H9 (cell line): ENCODE measurements around the gene SLC16A13. TPM values are rescaled to one million over a fixed set of nuclear protein-coding genes. Genes with fewer than 3 reads are reported as not detected.

Experiments
- DNase-seq: peaks from one replicate; pipeline ENCODE4 v3.0.0-alpha.2; 2017
- H2AFZ ChIP-seq: one replicate; pipeline ENCODE4 v1.6.1; 2013; ENCODE audit warnings: mild to moderate bottlenecking, low read length, control low read depth, moderate library complexity
- H2AK5ac ChIP-seq: 2 replicates; pipeline ENCODE4 v1.6.1; 2013; ENCODE audit warnings: low read length, control low read depth, mixed read lengths; ENCODE audit not compliant: insufficient read length
- H2BK120ac ChIP-seq: one replicate; pipeline ENCODE4 v1.6.1; 2013; ENCODE audit warnings: low read depth, mild to moderate bottlenecking, low read length, control low read depth, inconsistent platforms; ENCODE audit not compliant: poor library complexity, severe bottlenecking
- H2BK12ac ChIP-seq: 2 replicates; pipeline ENCODE4 v1.6.1; 2013; ENCODE audit warnings: low read length, control low read depth, mixed read lengths, low read depth; ENCODE audit not compliant: insufficient read length
- H2BK15ac ChIP-seq: 2 replicates; pipeline ENCODE4 v1.6.1; 2013; ENCODE audit warnings: low read depth, low read length, control low read depth
- H2BK20ac ChIP-seq: one replicate; pipeline ENCODE4 v1.6.1; 2013; ENCODE audit warnings: low read depth, mild to moderate bottlenecking, low read length, control low read depth, inconsistent platforms; ENCODE audit not compliant: poor library complexity, severe bottlenecking
- H2BK5ac ChIP-seq: 2 replicates; pipeline ENCODE4 v1.6.1; 2013; ENCODE audit warnings: low read length, control low read depth, mixed read lengths; ENCODE audit not compliant: insufficient read length
- H3K14ac ChIP-seq: 2 replicates; pipeline ENCODE4 v1.6.1; 2013; ENCODE audit warnings: low read length, control low read depth; ENCODE audit not compliant: insufficient read depth
- H3K18ac ChIP-seq: 2 replicates; pipeline ENCODE4 v1.6.1; 2013; ENCODE audit warnings: low read depth, mild to moderate bottlenecking, mixed read lengths, low read length, control low read depth; ENCODE audit not compliant: insufficient read length
- H3K23ac ChIP-seq: 2 replicates; pipeline ENCODE4 v1.6.1; 2013; ENCODE audit warnings: low read length, control low read depth, mixed read lengths, low read depth; ENCODE audit not compliant: insufficient read length
- H3K23me2 ChIP-seq: 2 replicates; pipeline ENCODE4 v1.6.1; 2013; ENCODE audit warnings: low read depth, mild to moderate bottlenecking, mixed read lengths, low read length, control low read depth; ENCODE audit not compliant: insufficient read length, poor library complexity, severe bottlenecking
- H3K27ac ChIP-seq: 2 replicates; pipeline ENCODE4 v1.5.1; 2013; ENCODE audit warnings: low read length, control low read depth, mixed read lengths, low read depth; ENCODE audit not compliant: insufficient read length
- H3K27me3 ChIP-seq: 2 replicates; pipeline ENCODE4 v1.6.1; 2013; ENCODE audit warnings: low read length, control low read depth, inconsistent platforms; ENCODE audit not compliant: insufficient read depth
- H3K4ac ChIP-seq: 2 replicates; pipeline ENCODE4 v1.6.1; 2013; ENCODE audit warnings: low read depth, mild to moderate bottlenecking, control low read depth, inconsistent platforms, low read length, moderate library complexity
- H3K4me1 ChIP-seq: 2 replicates; pipeline ENCODE4 v1.6.1; 2013; ENCODE audit warnings: low read length, control low read depth, inconsistent platforms; ENCODE audit not compliant: insufficient read depth
- H3K4me2 ChIP-seq: 2 replicates; pipeline ENCODE4 v1.6.1; 2013; ENCODE audit warnings: low read length, control low read depth, mixed read lengths; ENCODE audit not compliant: insufficient read length, insufficient read depth
- H3K56ac ChIP-seq: 2 replicates; pipeline ENCODE4 v1.6.1; 2013; ENCODE audit warnings: low read depth, mild to moderate bottlenecking, mixed read lengths, low read length, control low read depth; ENCODE audit not compliant: insufficient read length
- H3K79me1 ChIP-seq: 2 replicates; pipeline ENCODE4 v1.6.1; 2013; ENCODE audit warnings: low read depth, mild to moderate bottlenecking, moderate library complexity, low read length, control low read depth, inconsistent platforms; ENCODE audit not compliant: insufficient read depth, poor library complexity, severe bottlenecking
- H3K79me2 ChIP-seq: 2 replicates; pipeline ENCODE4 v1.6.1; 2013; ENCODE audit warnings: low read length, control low read depth, inconsistent platforms; ENCODE audit not compliant: insufficient read depth
- H3K9ac ChIP-seq: 2 replicates; pipeline ENCODE4 v1.6.1; 2013; ENCODE audit warnings: low read length, control low read depth, mixed read lengths; ENCODE audit not compliant: insufficient read length; ENCODE audit errors: extremely low read depth
- H3K9me3 ChIP-seq: one replicate; pipeline ENCODE4 v1.6.1; 2013; ENCODE audit warnings: low read depth, low read length, inconsistent platforms; ENCODE audit not compliant: control insufficient read depth
- H3T11ph ChIP-seq: one replicate; pipeline ENCODE4 v1.6.1; 2013; ENCODE audit warnings: mild to moderate bottlenecking, low read length, control low read depth, inconsistent platforms
- H4K20me1 ChIP-seq: one replicate; pipeline ENCODE4 v1.6.1; 2013; ENCODE audit not compliant: control insufficient read depth, insufficient read length, insufficient read depth
- H4K5ac ChIP-seq: 2 replicates; pipeline ENCODE4 v1.6.1; 2013; ENCODE audit warnings: low read depth, mild to moderate bottlenecking, mixed read lengths, low read length, control low read depth; ENCODE audit not compliant: insufficient read length
- H4K8ac ChIP-seq: replicated peaks from 2 replicates; pipeline ENCODE4 v1.6.1; 2013; ENCODE audit warnings: low read length, control low read depth, mixed read lengths, low read depth; ENCODE audit not compliant: insufficient read length
- H4K91ac ChIP-seq: 2 replicates; pipeline ENCODE4 v1.6.1; 2013; ENCODE audit warnings: low read depth, mild to moderate bottlenecking, moderate library complexity, mixed read lengths, low read length, control low read depth; ENCODE audit not compliant: insufficient read length
- H3K27ac Mint-ChIP-seq, 3 experiments: 2 replicates in 2 of 3; 3 replicates in 1 of 3; pipeline ENCODE4 v1.8.0; 2020 to 2021; ENCODE audit warnings: mixed read lengths in 3 of 3, mild to moderate bottlenecking in 1 of 3, moderate library complexity in 1 of 3
- H3K27me3 Mint-ChIP-seq: 2 replicates; pipeline ENCODE4 v1.8.0; 2021; ENCODE audit warnings: low read depth, mild to moderate bottlenecking, moderate library complexity, mixed read lengths
- H3K36me3 Mint-ChIP-seq, 3 experiments: 2 replicates in 2 of 3; 3 replicates in 1 of 3; pipeline ENCODE4 v1.8.0; 2020 to 2021; ENCODE audit warnings: low read depth in 3 of 3, mixed read lengths in 3 of 3; ENCODE audit not compliant: insufficient read depth in 1 of 3
- H3K4me1 Mint-ChIP-seq, 2 experiments: 2 replicates each; pipeline ENCODE4 v1.8.0; 2020; ENCODE audit warnings: mixed read lengths in 2 of 2
- H3K4me3 Mint-ChIP-seq, 2 experiments: 2 replicates in 1 of 2; 3 replicates in 1 of 2; pipeline ENCODE4 v1.8.0; 2020 to 2021; ENCODE audit warnings: mild to moderate bottlenecking in 2 of 2, mixed read lengths in 2 of 2, moderate library complexity in 1 of 2
- H3K9me3 Mint-ChIP-seq, 2 experiments: 2 replicates in 1 of 2; 3 replicates in 1 of 2; pipeline ENCODE4 v1.8.0; 2020; ENCODE audit warnings: mild to moderate bottlenecking in 2 of 2, mixed read lengths in 2 of 2, moderate library complexity in 1 of 2
- WGBS: extraction: QIAGEN DNeasy Blood & Tissue Kit; methylation state at CpG from one replicate; pipeline ENCODE4 v1.1.7; 2013; ENCODE audit warnings: missing lambda C conversion rate, low lambda C conversion rate, mixed read lengths; ENCODE audit not compliant: insufficient read length; ENCODE audit errors: extremely low coverage; 5-methylcytosine and 5-hydroxymethylcytosine counted together
- total RNA-seq: library from RNA; stranded (reverse); gene quantifications from 2 replicates; pipeline ENCODE4 v1.2.1, GENCODE V29; 2021
- TF ChIP-seq, protein P1 (sequence below): fragments of 200-600 bp; sonication (generic); conservative IDR thresholded peaks from 3 replicates; pipeline ENCODE4 v1.8.0; 2021; ENCODE audit warnings: antibody characterized with exemption, mild to moderate bottlenecking

Gene SLC16A13
- total RNA-seq, 1 experiment from 2014 or later, result 6.1 TPM

- no peaks in the 10 kb centered on the region for H3K79me2 ChIP-seq
- no peak overlapping the region for H3T11ph ChIP-seq
- peak overlapping the region in 1 of 2 experiments; percentile 32; a peak in 1 of 5 replicates for H3K4me3 Mint-ChIP-seq
- no peak overlapping the region for H3K4me2 ChIP-seq
- no peaks in the 10 kb centered on the region for H3K23me2 ChIP-seq
- H2BK20ac ChIP-seq, result no peak overlapping the region
- H3K27ac Mint-ChIP-seq, result peak overlapping the region in 1 of 3 experiments; percentile 89; a peak in 1 of 7 replicates
- peaks cover 15 to 52% (median 24%) of the 10 kb centered on the region in 3 experiments; a peak in 6 of 7 replicates for H3K36me3 Mint-ChIP-seq
- H3K23ac ChIP-seq, result no peak overlapping the region
- H3K79me1 ChIP-seq, result no peaks in the 10 kb centered on the region
- H3K27ac ChIP-seq, result no peak overlapping the region
- peaks cover 10% of the 10 kb centered on the region for H3K27me3 Mint-ChIP-seq
- no peak overlapping the region for H2BK12ac ChIP-seq
- no peak overlapping the region for H4K5ac ChIP-seq
- H3K9me3 ChIP-seq, result no peaks in the 10 kb centered on the region
- H3K9me3 Mint-ChIP-seq, result no peaks in the 10 kb centered on the region
- H3K18ac ChIP-seq, result no peak overlapping the region
- H3K4me1 ChIP-seq, result no peaks in the 10 kb centered on the region
- H4K20me1 ChIP-seq, result no peaks in the 10 kb centered on the region
- no peak overlapping the region for H2BK5ac ChIP-seq
- H3K27me3 ChIP-seq, result no peaks in the 10 kb centered on the region
- DNase-seq, result peak; percentile 76
- no peak overlapping the region for H2AK5ac ChIP-seq
- H2BK15ac ChIP-seq, result no peak overlapping the region
- H3K14ac ChIP-seq, result no peak overlapping the region
- no peaks in the 10 kb centered on the region; a peak in 1 of 4 replicates for H3K4me1 Mint-ChIP-seq
- no peak overlapping the region for H4K8ac ChIP-seq
- H3K9ac ChIP-seq, result no peak overlapping the region
- H2AFZ ChIP-seq, result no peak overlapping the region
- no CpG with 5 or more reads among the region's 10 CpGs for WGBS
- no peak overlapping the region for H2BK120ac ChIP-seq
- TF ChIP-seq, protein P1, sequence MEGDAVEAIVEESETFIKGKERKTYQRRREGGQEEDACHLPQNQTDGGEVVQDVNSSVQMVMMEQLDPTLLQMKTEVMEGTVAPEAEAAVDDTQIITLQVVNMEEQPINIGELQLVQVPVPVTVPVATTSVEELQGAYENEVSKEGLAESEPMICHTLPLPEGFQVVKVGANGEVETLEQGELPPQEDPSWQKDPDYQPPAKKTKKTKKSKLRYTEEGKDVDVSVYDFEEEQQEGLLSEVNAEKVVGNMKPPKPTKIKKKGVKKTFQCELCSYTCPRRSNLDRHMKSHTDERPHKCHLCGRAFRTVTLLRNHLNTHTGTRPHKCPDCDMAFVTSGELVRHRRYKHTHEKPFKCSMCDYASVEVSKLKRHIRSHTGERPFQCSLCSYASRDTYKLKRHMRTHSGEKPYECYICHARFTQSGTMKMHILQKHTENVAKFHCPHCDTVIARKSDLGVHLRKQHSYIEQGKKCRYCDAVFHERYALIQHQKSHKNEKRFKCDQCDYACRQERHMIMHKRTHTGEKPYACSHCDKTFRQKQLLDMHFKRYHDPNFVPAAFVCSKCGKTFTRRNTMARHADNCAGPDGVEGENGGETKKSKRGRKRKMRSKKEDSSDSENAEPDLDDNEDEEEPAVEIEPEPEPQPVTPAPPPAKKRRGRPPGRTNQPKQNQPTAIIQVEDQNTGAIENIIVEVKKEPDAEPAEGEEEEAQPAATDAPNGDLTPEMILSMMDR, result peak; percentile 76
- H3K4ac ChIP-seq, result no peak overlapping the region
- no peak overlapping the region for H4K91ac ChIP-seq
- H3K56ac ChIP-seq, result no peak overlapping the region
Measured at GRCh38 chr17:7001318-7001961, 34.4 kb upstream of the SLC16A13 start.
